ENCODE measurements around the gene HS6ST1. TPM values are rescaled to one million over a fixed set of nuclear protein-coding genes. Genes with fewer than 3 reads are reported as not detected.
A peak's percentile ranks its signal among the peaks of the same experiment; 100 is the strongest.

Gene HS6ST1
- total RNA-seq, 1 experiment from 2014 or later, result 45.2 TPM

DNA sequence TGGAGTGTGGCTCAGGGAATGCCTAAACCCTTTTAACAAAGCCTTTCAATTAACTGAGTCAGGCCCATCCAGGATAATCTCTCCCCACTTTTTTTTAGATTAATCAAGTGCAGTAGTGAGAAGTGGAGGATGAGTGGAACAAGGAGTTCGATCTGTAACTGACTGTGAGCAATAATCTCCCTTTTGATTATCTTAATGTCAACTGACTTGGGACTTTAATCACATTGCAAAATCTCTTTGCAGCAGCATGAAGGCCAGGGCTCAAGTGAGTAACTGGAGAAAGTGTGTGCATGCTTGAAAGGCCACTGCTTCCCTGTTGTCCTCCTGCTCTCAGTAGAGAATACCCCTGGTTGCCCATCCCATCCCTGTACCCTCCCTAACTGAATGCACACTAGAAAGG lies 32.1 kb upstream of the HS6ST1 start:
- in situ Hi-C loops (cut with HindIII; ENCODE audit: low sequenced_read_pairs), result no loop called here
- DNase-seq (ENCODE audit: low spot score), result no peak

DNA sequence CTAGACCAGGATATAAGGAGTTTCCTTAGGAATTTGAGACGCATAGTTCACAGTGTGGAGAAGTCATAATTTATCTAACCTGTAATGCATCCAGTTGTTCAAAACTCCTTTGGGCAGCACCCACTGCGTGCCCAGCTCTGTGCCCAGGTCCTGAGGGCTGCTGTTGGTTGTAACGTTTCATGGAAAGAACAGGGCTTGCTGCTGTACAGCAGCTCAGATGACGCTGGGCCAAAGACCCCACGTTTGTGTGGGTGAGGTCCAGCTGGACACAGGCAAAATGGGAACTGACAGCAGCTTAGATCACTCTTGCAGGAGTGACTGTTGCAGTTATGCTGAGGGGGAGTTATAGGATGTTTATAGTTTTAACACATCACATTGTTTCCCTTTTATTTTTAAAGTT lies 30.0 kb upstream of the HS6ST1 start:
- no peak for DNase-seq (ENCODE audit: low spot score)
- in situ Hi-C loops (cut with HindIII; ENCODE audit: low sequenced_read_pairs), result no loop called here

DNA sequence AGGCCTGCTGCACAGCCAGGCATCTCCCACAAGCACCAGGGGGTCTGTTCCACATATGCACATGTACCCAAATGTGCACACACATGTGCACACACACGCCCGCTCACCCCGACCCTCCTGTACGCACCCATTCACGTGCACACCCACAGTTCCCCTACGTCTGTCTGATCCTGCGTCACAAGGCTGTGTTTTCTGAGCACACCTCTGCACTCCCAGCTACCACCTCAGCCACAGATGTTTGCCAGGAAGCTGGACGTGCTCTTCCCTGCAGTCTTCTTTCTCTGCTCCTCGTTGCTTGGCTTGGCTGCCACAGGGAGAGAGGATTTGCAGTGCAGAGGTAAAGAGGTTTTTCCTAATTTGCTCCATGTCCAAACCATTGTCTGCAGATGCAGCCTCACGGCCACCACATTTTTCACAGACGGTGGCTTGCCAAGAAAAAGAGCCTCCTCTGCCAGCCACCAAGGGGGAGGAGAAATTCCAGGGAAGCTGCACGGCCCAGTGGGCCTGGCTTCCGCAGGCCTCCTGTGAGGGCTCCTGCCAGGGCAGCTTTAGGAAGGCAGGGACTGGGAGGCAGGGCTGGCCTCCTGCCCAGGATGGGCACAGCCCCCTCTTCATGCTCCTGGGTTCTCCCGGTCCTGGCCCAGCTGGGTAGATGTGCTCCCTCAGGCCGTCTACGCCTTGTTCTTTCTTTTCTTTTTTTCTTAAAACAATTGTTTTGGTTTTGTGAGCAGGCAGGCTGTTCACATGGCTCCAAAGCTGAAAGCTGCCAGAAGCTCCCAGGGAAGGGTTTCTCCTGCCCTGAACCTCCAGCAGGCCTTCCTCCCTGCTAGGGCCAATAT lies 29.3 kb upstream of the HS6ST1 start:
- in situ Hi-C loops (cut with HindIII; ENCODE audit: low sequenced_read_pairs), result no loop called here
- peak; percentile 82 for DNase-seq (ENCODE audit: low spot score)

DNA sequence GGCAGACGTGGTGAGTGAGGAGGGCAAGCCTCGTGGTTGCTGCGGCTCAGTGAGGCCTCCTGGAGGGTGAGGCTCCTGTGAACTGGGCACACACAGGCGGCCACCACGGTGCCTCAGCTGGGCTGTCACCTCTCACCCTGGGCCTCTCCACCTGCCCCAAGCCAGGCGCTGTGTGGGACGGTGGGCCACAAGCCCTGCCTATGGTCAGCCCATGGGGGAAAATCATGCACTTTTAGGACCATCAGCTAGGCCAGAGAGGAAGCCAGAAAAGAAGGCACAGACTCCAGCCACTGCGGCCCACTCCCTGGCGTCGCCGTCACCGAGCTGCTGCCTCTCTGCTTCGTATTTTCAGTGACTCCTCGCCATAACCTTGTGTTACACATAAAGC lies 28.5 kb upstream of the HS6ST1 start:
- no peak for DNase-seq (ENCODE audit: low spot score)
- in situ Hi-C loops (cut with HindIII; ENCODE audit: low sequenced_read_pairs), result no loop called here

DNA sequence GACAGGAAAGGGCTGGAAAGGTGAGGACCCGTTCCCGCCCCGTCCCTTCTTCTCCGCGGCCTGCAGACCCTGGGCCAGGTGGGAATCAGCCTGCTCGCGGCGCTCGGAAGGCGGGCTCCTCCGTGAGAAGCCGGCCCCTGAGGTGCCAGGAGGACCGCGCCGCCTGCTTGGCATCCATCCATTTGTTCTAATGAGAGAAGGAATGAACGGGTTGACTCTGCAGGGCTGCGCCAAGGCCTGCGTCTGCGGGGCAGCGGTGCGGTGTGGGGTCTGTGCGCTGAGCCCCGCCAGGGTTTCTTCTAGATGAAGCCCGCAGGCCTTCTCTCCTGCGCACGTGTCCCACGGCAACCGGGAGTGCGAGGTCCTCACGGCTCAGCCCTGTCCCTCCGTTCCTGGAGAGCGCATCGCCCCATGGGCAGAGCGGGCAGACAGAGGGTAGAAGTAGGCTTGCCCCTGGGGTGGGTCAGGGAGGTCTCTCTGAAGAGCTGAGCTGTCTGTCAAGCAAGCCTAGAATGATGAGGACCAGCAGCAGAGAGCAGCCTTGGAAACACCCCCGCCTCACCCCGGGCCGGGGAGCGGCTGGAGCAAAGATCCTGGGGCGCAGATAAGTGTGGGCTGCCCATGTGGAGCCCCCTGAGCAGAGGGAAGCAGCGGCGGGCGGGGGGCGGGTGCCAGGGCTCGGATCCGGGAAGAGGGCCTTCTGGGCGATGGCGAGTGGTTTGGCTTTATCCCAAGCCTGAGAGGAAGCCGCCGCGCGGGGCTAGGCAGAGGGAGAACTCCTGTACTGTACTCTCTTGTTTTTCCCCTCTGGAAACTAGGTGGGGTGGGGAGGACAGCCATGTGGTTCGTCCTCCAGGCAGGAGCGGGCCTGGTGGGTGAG lies 27.9 kb upstream of the HS6ST1 start:
- no peak for DNase-seq (ENCODE audit: low spot score)
- in situ Hi-C loops (cut with HindIII; ENCODE audit: low sequenced_read_pairs), result no loop called here

DNA sequence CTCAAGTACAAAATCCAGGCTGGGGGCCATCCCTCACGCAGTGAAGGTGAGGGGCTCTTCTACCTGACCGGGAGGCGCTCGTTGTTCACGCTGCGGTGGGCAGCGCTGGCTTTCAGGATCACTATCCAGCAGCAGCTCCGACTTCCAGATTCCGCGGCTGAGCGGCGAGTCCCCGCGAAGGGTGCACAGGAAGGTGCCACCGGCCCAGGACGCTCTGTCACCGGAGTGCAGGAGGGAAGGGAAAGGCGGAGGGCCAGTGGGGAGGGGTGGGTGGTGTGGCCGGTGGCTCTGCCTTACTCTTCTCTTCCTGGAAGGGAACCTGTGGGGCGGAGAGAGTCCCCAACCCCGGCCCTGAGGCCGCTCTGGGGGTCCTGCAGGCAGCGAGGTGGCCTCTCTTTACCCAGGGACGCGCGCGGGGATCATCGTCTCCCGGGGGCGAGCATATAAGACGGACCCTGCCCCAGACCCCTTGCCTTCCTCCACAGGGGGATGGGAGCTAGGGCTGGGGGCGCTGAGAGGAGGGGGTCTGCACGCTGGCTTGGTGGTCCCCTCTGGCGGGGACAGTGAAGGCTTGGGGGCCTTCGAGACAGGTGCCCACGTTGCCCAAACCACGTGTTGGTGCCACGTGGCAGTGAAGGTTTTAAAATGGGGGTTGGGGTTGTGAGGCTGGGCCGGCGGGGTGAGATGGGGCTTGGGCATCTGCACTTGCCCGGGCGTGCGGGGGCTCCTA lies 26.9 kb upstream of the HS6ST1 start:
- in situ Hi-C loops (cut with HindIII; ENCODE audit: low sequenced_read_pairs), result no loop called here
- DNase-seq (ENCODE audit: low spot score), result no peak

DNA sequence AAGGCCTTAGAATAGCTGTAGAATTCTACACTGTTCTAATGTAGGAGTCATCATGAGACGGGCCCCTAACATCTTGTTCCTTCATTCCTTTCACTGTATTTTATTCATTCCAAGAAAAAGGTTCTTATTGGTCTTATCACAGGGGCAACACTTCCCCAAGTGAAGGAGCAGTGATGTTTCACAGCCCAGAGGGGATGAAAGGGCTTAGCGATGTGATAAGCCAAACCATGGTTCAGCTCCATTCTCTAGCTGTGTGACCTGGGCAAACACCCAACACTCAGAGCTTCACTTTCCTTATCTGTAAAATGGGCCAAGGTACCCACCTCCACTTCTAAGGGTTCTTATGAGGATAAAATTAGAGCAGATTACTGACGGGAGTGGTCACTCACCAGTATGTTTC lies 25.4 kb upstream of the HS6ST1 start:
- in situ Hi-C loops (cut with HindIII; ENCODE audit: low sequenced_read_pairs), result no loop called here
- no peak for DNase-seq (ENCODE audit: low spot score)

DNA sequence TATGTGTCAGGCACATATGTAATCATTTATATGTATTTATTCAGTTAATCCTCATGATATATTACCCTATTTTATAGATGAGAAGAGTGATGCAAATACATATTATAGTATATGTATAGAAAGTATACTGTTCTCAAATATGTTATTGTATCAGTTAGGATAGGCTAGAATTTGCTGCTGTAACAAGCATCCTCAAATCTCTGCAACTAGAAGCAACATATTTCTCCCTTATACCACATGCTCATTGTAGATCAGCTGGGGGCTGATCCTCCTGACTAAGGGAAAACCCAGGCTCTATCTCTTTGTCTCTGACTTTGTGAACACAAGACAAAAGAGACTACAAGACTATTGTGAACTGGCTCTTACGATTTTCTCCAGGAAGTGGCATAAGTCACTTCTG lies 24.8 kb upstream of the HS6ST1 start:
- DNase-seq (ENCODE audit: low spot score), result no peak
- in situ Hi-C loops (cut with HindIII; ENCODE audit: low sequenced_read_pairs), result no loop called here

DNA sequence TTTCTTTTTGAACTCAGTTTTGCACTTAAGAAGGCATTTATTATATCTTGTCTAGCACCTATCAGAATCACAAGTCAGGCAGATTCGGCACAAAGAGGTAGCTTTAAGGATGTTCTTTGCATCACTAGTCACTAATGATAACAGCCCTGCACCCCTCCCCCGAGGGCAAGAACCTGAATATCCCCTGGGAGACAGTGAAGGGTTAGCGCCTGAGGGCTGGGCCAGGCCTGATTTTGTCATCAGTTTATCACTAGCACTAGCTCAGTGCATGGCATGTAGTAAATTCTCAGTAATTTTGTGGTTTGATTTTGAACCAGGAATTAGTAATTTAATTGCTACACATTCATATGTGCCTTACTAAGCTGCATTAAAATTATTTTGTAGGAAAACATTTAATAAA lies 23.9 kb upstream of the HS6ST1 start:
- in situ Hi-C loops (cut with HindIII; ENCODE audit: low sequenced_read_pairs), result no loop called here
- DNase-seq (ENCODE audit: low spot score), result no peak

DNA sequence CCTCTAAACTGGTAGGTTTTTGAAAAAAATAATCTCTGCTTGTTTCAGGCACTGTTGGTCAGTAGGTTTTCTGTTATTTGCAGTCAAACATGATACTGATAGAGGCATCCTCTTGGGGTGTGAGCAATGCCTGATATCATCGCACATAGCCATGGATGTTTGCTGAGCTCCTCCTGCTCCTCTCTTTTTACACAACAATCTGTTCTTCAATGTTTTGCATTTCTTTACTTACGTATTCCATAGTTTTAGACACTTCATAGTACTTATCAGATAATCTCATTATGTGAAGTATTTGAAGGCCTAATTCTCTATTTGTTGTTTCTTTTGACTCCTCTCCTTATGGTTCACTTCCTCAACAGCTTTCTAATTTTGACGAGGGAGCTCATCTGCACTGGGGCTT lies 23.0 kb upstream of the HS6ST1 start:
- in situ Hi-C loops (cut with HindIII; ENCODE audit: low sequenced_read_pairs), result no loop called here
- DNase-seq (ENCODE audit: low spot score), result no peak

DNA sequence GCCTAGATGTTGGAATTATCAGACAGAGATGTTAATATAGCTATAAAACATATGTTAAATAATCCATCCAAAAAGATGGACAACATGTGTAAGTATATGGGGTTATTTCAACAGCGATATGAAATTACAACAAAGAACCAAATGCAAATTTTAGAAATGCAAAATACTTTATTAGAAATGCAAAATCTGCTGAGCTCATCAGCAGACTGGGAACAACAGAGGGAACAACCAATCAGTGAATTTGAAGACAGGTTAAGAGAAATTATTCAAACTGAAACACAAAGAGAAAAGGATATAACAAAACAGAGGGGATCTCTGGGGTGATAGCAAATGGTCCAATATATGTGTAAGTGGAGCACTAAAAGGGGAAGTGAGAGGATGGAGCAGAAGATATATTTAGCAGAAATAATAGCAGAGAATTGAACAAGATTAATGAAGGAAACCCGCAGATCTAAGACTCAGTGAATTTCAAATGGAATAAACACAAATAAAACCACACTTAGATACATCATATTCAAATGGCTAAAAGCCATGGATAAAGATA lies 13.5 kb upstream of the HS6ST1 start:
- DNase-seq (ENCODE audit: low spot score), result no peak
- in situ Hi-C loops (cut with HindIII; ENCODE audit: low sequenced_read_pairs), result no loop called here

DNA sequence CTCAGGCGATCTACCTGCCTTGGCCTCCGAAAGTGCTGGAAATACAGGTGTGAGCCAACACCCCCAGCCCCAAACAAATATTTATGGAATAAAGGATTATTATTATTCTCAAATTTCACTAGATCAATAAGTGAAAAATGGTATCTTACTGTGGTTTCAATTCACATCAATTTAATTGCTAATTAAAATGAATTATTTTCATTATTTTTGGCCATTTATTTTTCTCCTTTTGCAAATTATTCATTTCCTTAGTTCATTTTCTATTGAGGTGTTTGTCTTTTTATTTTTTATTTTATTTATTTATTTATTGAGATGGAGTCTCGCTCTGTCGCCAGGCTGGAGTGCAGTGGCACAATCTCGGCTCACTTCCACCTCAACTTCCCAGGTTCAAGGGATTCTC lies 11.9 kb upstream of the HS6ST1 start:
- DNase-seq (ENCODE audit: low spot score), result no peak
- in situ Hi-C loops (cut with HindIII; ENCODE audit: low sequenced_read_pairs), result no loop called here

DNA sequence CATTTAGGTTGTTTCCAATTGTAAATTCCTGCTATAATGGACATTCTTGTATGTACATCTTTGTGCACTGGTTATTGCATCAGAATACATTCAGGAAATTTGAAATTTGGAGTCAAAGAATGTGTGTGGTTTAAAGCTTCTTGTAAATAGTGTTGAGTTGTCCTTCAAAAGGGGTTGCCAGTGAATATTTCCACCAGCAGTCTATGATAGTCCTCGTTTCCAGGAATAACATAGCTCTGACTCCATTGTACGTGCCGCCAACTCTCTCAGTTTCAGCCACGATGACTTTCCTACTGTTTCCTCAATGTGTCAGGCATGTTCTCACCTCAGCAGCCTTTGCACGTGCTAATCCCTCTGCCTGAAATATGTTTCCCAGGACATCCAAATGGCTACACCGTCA lies 10.9 kb upstream of the HS6ST1 start:
- no peak for DNase-seq (ENCODE audit: low spot score)
- in situ Hi-C loops (cut with HindIII; ENCODE audit: low sequenced_read_pairs), result no loop called here

DNA sequence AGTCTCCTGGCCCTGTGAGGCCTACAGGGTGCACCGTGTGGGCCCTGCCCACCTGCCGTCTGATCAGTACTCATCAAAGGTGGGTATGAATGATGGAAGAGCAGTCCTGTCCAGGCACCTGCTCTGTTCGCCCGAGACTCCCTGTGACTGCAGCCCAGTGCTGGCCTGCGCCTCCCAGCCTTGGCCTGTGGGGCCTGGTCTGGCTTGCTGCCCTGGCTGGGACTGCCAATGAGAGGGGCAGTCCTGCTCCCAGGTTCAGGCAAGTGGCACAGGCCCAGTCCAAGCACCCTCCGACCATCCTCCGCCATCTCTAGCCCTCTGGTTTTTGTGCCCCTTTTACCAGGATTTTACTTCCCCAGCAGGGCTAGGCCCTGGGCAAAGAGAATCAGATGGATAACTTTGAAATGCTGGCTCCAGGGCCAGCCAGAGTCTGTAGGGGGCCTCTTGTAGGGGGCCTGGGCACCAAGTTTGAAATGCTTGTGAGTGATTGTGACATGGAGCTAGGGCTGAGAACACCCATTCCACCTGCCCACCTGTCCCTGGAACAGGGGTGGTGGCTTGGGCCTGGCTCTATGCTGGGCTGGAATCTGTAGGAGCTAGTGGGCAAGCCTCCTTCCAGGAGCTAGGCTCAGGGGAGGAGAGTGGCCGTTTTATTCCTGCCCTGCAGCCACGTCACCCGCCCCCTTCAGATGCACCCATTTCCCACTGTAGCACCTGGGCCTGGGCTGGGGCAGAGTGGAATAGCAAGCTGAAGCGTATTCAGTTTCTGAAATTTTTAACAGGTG lies 8.7 kb upstream of the HS6ST1 start:
- DNase-seq (ENCODE audit: low spot score), result no peak
- in situ Hi-C loops (cut with HindIII; ENCODE audit: low sequenced_read_pairs), result no loop called here

DNA sequence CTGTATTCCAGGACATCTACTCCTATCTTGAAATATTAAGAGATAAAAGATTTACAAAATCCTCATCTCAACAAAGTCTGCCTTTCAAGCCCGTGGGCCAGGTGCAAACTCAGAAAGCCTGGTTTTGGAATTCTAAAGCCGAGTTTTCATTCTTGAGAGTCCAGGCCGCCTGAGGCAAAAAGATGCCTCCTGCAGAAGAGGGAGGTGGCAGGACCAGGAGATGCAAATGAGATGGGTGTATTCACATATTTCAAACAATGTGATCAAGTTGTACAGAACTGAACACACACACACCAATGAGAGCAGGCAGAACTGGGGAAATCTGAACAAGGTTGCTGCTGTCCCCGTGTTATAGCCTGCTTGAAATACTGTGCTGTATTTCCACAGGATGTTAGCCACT lies 7.7 kb upstream of the HS6ST1 start:
- in situ Hi-C loops (cut with HindIII; ENCODE audit: low sequenced_read_pairs), result no loop called here
- DNase-seq (ENCODE audit: low spot score), result no peak

DNA sequence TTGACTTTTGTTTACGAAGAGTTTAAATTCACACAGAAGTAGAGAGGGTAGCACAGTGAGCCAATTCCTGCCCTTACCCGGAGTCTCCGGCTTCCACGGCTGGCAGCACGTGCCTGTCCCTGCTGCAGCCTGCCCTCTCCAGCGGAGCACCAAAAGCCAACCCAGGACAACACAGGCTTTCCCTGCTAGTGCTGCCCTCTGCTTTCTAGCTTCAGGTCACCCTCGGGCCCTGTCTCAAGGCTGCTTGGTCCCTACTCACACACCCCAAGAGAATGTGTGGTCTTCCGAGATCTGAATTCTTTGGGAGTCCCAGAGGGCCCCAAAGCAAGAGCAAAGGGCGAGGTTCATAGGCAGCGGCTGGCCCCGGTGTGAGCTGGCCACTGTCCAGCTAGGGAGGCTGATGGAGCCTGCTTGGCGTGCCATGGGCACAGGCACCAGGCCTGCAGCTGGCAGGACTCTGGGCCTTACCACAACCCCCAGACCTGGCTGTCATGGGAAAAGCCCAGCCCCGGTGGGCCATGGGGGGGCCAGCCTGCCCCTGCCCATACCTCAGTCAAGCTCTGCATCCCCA lies 7.0 kb upstream of the HS6ST1 start:
- no peak for DNase-seq (ENCODE audit: low spot score)
- in situ Hi-C loops (cut with HindIII; ENCODE audit: low sequenced_read_pairs), result no loop called here

DNA sequence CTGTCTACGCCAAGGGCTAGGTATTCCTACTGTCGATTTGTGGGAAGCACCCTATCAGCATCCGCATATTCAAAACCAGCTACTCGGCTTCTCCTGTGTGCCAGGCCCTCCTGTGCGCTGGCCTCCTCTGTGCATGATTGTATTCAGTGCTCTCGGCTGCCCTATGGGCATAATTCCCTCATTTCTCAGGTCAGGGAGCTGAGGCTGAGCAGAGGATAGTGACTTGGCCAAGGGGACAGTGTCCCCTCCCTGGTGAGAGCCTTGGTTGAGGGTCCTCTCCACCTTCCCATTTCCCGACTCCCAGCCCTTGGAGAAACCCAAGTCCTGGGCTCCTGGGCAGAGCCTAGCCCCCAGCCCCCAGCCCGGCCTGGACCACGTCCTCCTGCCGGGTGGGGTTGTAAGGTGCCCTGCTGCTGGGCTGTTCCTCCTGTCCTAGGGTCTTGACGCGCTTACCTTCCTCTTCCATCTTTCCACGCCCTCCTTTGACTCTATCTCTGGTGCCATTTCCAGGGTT lies 6.3 kb upstream of the HS6ST1 start:
- no peak for DNase-seq (ENCODE audit: low spot score)
- in situ Hi-C loops (cut with HindIII; ENCODE audit: low sequenced_read_pairs), result no loop called here
